ENCODE measurements around the gene IRX3. TPM values are rescaled to one million over a fixed set of nuclear protein-coding genes. Genes with fewer than 3 reads are reported as not detected.
"Not testable (repeated sequence)": the region's sequence is repeated elsewhere in the genome, so short reads cannot be mapped to it uniquely, and the experiment has no call there.

The IRX3 gene
- polyA plus RNA-seq, 5 donors, result 53.1 to 84.6 (median 63.1) TPM

DNA sequence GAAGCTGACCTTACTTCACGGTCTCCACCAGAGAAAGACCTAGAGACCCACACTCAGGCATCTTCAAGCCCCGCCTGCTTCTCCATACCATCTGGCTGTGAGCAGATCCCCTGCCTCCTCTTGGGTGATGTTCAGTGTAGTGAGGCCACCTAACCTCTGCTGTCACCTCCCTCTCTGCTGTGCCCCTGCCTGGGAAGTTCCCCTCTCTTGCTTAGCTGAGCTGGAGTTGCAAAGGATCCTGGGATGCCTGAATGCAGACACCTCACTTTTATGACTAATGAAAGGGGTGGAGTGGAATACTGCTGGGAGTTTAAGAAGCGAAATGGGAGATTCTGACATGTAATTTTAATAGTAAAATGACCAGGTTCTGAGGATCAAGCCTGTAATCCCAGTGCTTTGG, 5.8 kb downstream of the IRX3 start:
- DNase-seq, result no peak

DNA sequence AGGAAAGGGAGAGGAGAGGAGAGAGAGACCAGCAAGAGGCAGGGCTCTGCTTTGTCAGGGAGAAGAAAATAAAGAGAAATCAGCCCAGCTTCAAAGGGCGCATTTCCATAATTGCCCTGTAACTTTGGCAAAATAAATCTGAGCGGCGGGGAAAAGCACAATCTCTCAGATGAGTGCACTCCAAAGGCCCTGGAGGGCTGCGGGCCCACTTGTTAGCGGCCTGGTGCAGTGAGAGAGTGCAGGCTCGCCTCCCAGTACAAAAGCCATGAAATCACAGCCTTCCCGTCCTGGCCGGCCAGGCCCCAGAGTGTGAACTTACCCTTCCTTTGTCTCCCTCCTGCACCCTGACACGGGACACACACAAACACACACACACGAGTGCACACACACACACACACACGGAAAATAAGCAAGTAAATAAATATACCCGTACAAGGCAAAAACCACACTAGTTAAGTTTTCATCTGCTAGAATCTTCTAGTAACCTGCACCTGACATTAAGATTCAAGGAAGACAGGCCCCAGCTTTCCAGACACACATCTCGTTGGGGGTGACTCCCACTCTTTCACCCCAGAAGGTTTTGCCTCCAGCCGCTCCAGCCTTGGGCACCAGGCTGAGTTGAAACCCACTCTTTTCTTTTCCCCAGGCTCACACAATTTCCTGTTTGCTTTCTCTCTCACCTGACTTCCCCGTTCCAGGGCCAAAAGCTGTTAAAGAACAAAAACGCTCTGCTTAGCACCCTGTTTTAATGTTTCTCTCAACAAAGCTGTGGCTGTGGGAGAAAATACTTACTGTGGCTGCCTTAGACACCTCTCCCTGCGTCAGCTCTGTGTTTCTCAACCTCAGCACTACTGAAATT, 8.5 kb downstream of the IRX3 start:
- no peak for DNase-seq

GRCh38 chr16:54275956-54276355, 10.6 kb downstream of the IRX3 start:
- no peak for DNase-seq

GRCh38 chr16:54273566-54273965, 13.0 kb downstream of the IRX3 start:
- DNase-seq, result no peak

GRCh38 chr16:54270711-54271110, 15.9 kb downstream of the IRX3 start:
- no peak for DNase-seq

DNA sequence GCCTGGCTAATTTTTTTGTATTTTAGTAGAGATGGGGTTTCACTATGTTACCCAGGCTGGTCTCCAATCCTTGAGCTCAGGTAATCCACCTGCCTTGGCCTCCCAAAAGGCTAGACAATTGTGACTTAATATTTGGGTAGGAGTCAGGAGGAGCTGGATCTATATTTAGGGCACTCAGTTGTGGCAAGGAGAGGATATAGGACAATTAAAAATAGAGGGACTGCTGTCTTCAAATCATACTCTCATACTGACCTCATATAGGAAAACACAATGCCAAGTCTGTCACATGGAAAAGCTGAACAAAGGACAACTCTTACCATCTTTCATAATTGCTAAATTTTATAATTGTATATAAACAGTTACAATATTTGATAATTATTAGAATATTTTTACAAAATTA, 17.1 kb downstream of the IRX3 start:
- DNase-seq, result no peak

DNA sequence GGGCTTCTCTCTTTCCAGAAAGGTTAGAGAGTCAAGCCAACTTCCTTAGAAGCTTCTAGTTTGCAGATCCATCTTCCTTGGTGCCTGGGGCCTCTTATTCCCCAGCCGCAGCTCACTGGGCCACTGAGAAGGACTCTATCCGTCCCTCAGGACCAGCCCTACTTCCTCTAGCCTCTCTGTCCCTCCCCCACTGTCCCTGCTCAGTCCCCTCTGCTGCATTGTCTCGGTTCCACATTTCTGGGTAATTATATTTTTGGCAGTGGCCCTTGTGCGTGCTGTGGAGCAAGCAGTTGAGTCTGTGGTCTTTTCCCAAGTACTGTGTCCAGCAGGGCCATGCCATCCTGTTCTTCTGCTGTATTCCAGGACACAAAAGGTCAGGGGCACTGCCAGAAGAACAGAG, 17.8 kb downstream of the IRX3 start:
- DNase-seq, result no peak

DNA sequence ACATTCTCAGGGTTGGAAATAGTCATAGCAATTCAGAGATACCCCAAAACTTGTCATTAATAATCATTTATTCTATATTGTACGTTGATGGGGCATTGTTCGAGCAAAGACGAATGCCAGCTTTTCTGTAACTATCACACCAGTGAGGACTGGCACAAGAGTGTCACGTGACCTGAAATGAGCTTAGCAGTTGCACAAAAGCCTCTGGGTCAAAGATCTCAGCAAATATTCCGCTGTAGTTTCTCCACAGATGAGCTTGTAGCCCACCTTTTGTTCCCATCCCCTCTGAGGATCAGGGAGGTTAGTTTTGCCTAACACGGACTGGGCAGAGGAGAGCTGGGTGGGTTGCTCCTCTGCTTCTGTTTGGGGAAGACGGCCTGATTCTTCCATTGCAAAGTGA, 18.2 kb downstream of the IRX3 start:
- DNase-seq, result no peak

DNA sequence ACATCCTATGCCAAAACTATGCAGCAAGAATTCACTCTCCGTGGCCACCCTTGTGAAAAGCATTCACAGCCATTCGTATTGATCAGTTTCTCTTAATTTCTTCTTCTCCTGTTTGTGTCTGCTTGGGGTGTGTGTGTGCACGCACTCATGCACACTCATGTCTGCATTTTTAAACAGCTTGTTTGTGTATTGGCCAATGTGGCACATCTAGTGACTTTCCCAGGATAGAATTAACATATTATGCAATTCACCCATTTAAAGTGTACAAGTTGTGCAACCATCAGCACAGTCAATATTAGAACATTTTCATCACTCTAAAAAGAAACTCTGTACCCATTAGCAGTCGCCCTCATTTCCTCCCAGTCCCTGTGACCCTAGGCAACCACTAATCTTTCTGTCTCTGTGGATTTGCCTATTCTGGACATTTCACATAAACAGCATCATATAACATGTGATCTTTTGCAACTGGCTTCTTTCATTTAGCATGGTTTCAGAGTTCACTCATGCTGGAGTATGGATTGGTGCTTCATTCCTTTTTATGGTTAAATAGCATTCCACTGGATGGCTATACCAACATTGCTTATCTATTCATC, 20.1 kb downstream of the IRX3 start:
- DNase-seq, result no peak

DNA sequence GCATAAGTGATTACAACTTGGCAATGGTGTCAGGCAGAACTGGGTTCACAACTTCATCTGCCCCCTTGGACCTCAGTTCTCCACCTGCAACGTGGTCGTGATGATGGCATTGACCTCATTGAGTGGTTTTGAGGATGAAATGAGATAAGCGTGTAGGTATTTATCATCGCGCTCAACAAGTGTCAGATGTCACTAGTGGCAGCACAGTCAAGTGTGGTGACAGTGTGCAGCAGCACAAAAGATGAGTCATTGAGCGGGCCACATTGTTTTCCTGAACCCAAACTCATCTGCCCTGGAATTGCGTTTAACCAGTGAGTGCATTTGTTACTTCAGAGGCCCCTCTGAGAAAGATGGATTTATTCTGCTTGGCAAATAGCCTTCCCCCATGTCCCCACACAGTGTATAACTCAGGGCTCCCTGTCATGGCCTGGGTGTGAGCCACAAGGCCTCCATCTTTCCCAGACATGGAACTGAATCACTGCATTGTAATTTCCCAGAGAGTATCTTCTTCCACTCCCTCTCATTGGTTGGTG, 20.9 kb downstream of the IRX3 start:
- DNase-seq, result no peak

GRCh38 chr16:54253118-54253517, 33.5 kb downstream of the IRX3 start:
- DNase-seq, result no peak

DNA sequence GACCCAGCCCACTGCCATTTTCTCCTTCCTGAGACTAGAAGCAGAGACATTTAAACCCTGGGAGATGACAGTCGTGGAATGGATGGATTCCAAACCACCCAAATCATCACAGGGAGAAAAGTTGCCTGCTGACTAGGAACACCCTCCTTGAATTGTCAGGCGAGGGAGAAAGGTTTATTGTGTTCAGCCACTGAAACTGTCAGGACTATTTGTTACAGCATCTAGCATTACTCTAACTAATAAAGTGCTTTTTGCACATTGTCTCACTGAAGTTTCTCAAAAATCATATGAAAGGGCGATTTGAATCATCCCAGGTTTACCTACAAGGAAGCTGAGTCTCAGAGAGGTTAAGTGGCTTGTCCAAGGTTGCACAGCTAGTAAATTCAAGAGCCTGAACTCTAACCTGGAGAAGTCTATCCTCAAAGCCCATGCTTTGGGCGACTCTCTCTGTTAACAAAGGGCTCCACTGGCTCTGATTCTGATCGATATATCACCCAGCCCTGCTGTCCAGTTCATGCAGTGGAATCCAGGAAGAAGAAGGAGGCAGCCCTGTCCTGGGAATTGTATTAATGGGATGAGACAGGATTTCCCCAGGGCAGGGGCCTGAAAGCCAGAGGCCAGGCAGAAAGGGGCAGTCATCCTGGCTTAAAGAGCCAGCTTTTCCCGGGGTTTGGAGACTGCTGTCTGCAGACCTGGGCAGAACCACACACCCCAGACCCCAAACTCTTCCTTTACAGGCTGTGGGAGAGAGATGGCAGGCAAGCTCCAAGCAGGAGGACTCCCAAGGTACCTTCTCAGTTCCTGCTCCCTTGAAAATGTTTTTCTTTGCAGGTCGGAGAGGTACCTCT, 37.5 kb downstream of the IRX3 start:
- no peak for DNase-seq

GRCh38 chr16:54247705-54248104, 38.9 kb downstream of the IRX3 start:
- DNase-seq, result not testable (repeated sequence)

GRCh38 chr16:54246454-54246821, 40.1 kb downstream of the IRX3 start:
- DNase-seq, result no peak

DNA sequence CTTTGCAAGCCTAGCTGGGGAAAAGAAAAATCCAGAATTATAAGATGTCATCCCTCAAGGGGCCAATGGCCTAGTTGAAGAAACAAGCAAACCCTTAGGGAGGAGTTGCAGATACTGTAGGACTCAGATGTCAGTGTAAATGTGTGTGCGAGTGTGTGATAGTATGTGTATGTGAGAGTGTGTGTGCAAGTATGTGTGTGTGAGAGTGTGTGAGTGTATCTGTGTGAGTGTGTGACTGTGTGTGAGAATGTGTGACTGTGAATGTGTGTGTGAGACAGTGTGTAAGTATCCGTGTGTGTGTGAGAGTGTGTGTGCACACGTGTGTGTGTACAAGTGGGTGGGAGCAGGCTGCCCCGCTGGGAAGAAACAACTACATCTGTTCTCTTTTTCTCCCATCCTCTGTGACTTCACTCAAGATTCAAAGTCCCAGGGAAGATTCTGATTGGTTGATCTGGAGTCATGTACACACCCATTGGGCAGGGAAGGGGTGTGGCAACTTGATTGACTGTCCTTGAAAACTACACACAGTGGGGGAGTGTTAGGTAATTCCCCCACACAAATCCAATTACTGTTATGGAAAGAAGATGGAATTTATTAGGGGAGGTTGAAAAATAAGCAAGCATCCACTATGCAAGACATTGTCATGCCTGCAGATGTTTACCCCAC, 40.7 kb downstream of the IRX3 start:
- DNase-seq, result no peak

DNA sequence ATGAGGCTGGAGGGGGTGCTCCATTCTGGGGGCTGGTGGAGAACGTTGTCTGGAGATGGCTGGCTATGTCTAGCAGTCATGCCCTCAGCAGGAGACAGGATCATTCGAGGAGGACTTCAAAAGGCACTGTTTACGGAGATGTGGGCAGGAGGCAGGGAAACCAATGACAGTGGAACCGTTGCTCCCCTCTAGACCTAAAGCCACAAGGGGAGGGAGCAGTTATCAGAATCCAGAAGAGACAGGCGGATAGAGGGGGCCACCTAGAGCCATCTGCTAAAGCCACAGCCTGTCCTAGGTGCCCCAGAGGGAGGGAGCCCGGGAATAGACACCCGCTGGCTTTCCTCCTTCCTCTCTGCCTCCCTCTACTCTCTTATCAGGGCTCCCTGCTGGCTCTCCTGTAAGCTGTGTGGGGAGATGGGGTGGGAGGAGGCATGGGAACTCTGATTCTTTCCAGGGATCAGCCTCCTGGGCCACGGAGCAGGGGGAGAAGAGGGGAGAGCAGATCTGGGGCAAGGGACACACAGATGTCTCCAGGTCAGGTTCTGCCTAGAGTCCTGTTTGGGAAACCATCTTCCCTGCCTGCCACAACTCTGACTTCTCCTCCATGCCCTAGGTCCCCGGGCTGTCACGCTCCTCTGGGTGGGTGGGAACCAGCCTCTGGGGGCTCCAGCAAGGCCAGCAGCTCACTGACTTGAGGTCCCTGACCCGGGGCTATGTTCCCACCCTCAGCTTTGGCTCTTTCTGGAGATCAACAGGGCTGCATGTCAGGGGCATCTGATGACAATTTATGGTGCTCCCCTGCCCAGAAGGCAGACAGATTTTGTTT, 42.3 kb downstream of the IRX3 start:
- no peak for DNase-seq

- DNase-seq, result no peak
These were observed 43.4 kb downstream of the IRX3 start for GRCh38 chr16:54243202-54243601.

- DNase-seq, result no peak
These were observed 44.4 kb downstream of the IRX3 start for GRCh38 chr16:54242199-54242598.

GRCh38 chr16:54241525-54241924, 45.1 kb downstream of the IRX3 start:
- DNase-seq, result no peak

DNA sequence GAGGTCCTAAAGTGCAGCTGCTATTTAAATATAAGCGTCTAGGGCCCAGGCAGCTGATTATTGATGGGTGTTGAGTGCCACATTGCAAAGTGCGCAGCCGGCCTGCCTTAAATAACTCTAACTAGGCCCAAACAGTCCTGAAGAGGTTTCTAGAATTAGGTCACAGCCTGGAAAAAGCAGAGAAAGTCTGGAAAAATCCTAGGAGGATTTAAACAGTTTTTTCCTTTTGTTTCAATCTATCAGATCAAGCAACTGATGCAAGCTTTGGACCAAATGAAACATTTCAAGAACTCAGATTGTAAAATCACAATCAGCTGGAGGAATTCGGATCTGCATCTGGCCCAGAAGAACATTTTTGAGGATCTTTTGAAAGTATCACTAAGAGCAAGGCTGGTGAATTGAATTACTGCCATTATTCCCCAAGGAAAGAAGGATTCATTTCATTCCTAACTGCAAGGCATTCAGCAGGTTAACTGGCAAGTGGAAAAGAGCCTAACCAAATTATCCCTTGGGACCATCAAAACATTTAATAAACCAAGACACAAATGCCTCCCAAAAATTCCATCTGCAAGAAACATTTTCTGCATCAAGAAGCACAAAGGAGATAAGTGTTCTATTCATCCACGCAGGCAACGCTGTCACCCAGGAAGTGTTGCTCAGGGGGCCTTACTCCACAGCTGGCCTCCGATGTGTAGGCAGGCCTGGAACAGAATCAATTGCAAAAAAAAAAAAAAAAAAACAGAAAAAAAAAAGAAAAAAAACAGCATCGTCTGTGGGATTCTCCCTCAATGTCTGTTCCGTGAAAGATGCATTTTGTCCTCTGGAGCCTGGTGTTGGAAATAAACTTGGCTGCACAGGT, 46.1 kb downstream of the IRX3 start:
- no peak for DNase-seq

Measured in right lung (tissue), 5 donors.